GM23338 (cell line): ENCODE measurements around the gene WBP2. TPM values are rescaled to one million over a fixed set of nuclear protein-coding genes. Genes with fewer than 3 reads are reported as not detected.

Experiments
- ATAC-seq: fragments of 200-7000 bp; cut with Tn5 transposase; 3 replicates; pipeline ENCODE4 v1.9.1; 2020
- DNase-seq: peaks from one replicate; pipeline ENCODE4 v3.0.0-alpha.2; 2015; ENCODE audit warnings: low spot score
- H2AFZ ChIP-seq: fragments of 200-600 bp; sonication (generic); 2 replicates; pipeline ENCODE4 v1.8.0; 2016; ENCODE audit warnings: antibody characterized with exemption, mild to moderate bottlenecking, moderate library complexity
- H3F3A ChIP-seq: fragments of 200-600 bp; sonication (generic); replicated peaks from 2 replicates; pipeline ENCODE4 v1.8.0; 2017; ENCODE audit warnings: antibody characterized with exemption, mixed run types, low read depth
- H3K27ac ChIP-seq: fragments of 200-600 bp; sonication (generic); 2 replicates; pipeline ENCODE4 v1.6.1; 2016; ENCODE audit warnings: low read depth
- H3K27me3 ChIP-seq: fragments of 200-600 bp; sonication (generic); 2 replicates; pipeline ENCODE4 v1.8.0; 2016; ENCODE audit warnings: mild to moderate bottlenecking, mixed run types, moderate library complexity; ENCODE audit not compliant: insufficient read depth
- H3K36me3 ChIP-seq: fragments of 200-600 bp; sonication (generic); 2 replicates; pipeline ENCODE4 v1.8.0; 2016; ENCODE audit warnings: mild to moderate bottlenecking; ENCODE audit not compliant: insufficient read depth
- H3K4me1 ChIP-seq: fragments of 200-600 bp; sonication (generic); 2 replicates; pipeline ENCODE4 v1.8.0; 2016; ENCODE audit warnings: mild to moderate bottlenecking, moderate library complexity; ENCODE audit not compliant: insufficient read depth
- H3K4me2 ChIP-seq: fragments of 200-600 bp; sonication (generic); 2 replicates; pipeline ENCODE4 v1.7.1; 2017; ENCODE audit warnings: mixed run types
- H3K4me3 ChIP-seq: fragments of 200-600 bp; sonication (generic); 2 replicates; pipeline ENCODE4 v1.6.1; 2016; ENCODE audit warnings: mixed run types
- H3K79me2 ChIP-seq: fragments of 200-600 bp; sonication (generic); replicated peaks from 2 replicates; pipeline ENCODE4 v1.8.0; 2017; ENCODE audit warnings: mild to moderate bottlenecking; ENCODE audit not compliant: insufficient read depth
- H3K9me2 ChIP-seq: fragments of 200-600 bp; sonication (generic); 2 replicates; pipeline ENCODE4 v1.8.0; 2017; ENCODE audit not compliant: insufficient read depth
- H4K20me1 ChIP-seq: fragments of 200-600 bp; sonication (generic); replicated peaks from 2 replicates; pipeline ENCODE4 v1.8.0; 2017; ENCODE audit warnings: mild to moderate bottlenecking; ENCODE audit not compliant: insufficient read depth
- H3K27ac Mint-ChIP-seq: 2 replicates; pipeline ENCODE4 v1.8.0; 2020; ENCODE audit warnings: inconsistent platforms, mild to moderate bottlenecking, moderate library complexity, mixed read lengths
- H3K27me3 Mint-ChIP-seq: 3 replicates; pipeline ENCODE4 v1.8.0; 2022; ENCODE audit warnings: low read depth, mild to moderate bottlenecking, moderate library complexity, mixed read lengths, inconsistent platforms; ENCODE audit not compliant: insufficient read depth, poor library complexity
- H3K36me3 Mint-ChIP-seq: 3 replicates; pipeline ENCODE4 v1.8.0; 2021; ENCODE audit warnings: low read depth, mild to moderate bottlenecking, inconsistent platforms, moderate library complexity, mixed read lengths
- H3K4me1 Mint-ChIP-seq: 3 replicates; pipeline ENCODE4 v1.8.0; 2020; ENCODE audit warnings: mild to moderate bottlenecking, inconsistent platforms, mixed read lengths
- H3K4me3 Mint-ChIP-seq: 3 replicates; pipeline ENCODE4 v1.8.0; 2021; ENCODE audit warnings: moderate library complexity, mild to moderate bottlenecking, inconsistent platforms, mixed read lengths
- H3K9me3 Mint-ChIP-seq: 3 replicates; pipeline ENCODE4 v1.8.0; 2020; ENCODE audit warnings: moderate library complexity, mild to moderate bottlenecking, inconsistent platforms, mixed read lengths
- CTCF ChIP-seq, 2 experiments: fragments of 200-600 bp in 1 of 2; sonication (generic) in 1 of 2; conservative IDR thresholded peaks; 2 replicates each; pipeline versions ENCODE4 v1.5.1 to v1.6.1; 2016 to 2017; ENCODE audit warnings: antibody characterized with exemption in 2 of 2, low read depth in 2 of 2, mild to moderate bottlenecking in 2 of 2, moderate library complexity in 1 of 2
- NANOG ChIP-seq: IDR thresholded peaks from 2 replicates; pipeline ENCODE4 v1.6.1; 2016; ENCODE audit warnings: antibody characterized with exemption, borderline replicate concordance
- REST ChIP-seq: IDR thresholded peaks from one replicate; pipeline ENCODE4 v1.6.1; 2018; ENCODE audit warnings: antibody characterized with exemption; ENCODE audit not compliant: unreplicated experiment
- polyA plus RNA-seq: library from polyadenylated mRNA; unstranded; fragments of >200 nt; fragmentation: Nextera tagmentation; extraction: Ambion mirVana; gene quantifications from 2 replicates; pipeline ENCODE4 v1.2.1, GENCODE V29; 2016
- total RNA-seq: library from RNA; depleted of rRNA; stranded (reverse); fragments of >200 nt; shearing (Covaris generic); gene quantifications from 2 replicates; pipeline ENCODE4 v1.2.3, GENCODE V29; 2014

The WBP2 gene
- total and polyA plus RNA-seq, 2 experiments from 2014 or later = 36.2 to 63.5 TPM

- H3K36me3 ChIP-seq = no peaks in the 10 kb centered on the region
- no peaks in the 10 kb centered on the region for H3K9me2 ChIP-seq
- peaks cover 10% of the 10 kb centered on the region; the same call in 1 of the 2 replicates for H3K4me1 ChIP-seq
- no peaks in the 10 kb centered on the region for H3K9me3 Mint-ChIP-seq
- H3K27ac ChIP-seq = no peak overlapping the region
- ATAC-seq (peak; percentile 79), DNase-seq (peak; percentile 91)
- H3K4me3 Mint-ChIP-seq = peak overlapping the region; percentile 72
- peak overlapping the region; percentile 83 for H3K4me3 ChIP-seq
- peaks cover 37% of the 10 kb centered on the region for H3K27me3 ChIP-seq
- no peaks in the 10 kb centered on the region for H4K20me1 ChIP-seq
- H3K36me3 Mint-ChIP-seq = no peaks in the 10 kb centered on the region; the same call in 2 of the 3 replicates
- peaks cover 29% of the 10 kb centered on the region for H3F3A ChIP-seq
- H2AFZ ChIP-seq = peak overlapping the region; percentile 99
- H3K27ac Mint-ChIP-seq = no peak overlapping the region
- peaks cover 40% of the 10 kb centered on the region for H3K27me3 Mint-ChIP-seq
- TF ChIP-seq CTCF (conservative IDR thresholded peaks at IDR 0.05; ENCODE audit: low read depth in 2 of 2) (peak; percentile 45 to 47; a peak in 3 of 4 replicates), NANOG (no peak)
- no peaks in the 10 kb centered on the region for H3K79me2 ChIP-seq
- H3K4me1 Mint-ChIP-seq = peaks cover 16% of the 10 kb centered on the region
- H3K4me2 ChIP-seq = peak overlapping the region; percentile 97
These were observed 22.6 kb upstream of the WBP2 start for GRCh38 chr17:75877752-75878173.

GRCh38 chr17:75876938-75877751 is 22.0 kb upstream of the WBP2 start:
- H3K27ac Mint-ChIP-seq = no peak overlapping the region
- peaks cover 16% of the 10 kb centered on the region for H3K4me1 Mint-ChIP-seq
- H3K4me1 ChIP-seq = peaks cover 16% of the 10 kb centered on the region; the same call in 1 of the 2 replicates
- H3K9me3 Mint-ChIP-seq = no peaks in the 10 kb centered on the region
- H3K36me3 Mint-ChIP-seq = no peaks in the 10 kb centered on the region; the same call in 2 of the 3 replicates
- no peaks in the 10 kb centered on the region for H3K9me2 ChIP-seq
- no peaks in the 10 kb centered on the region for H3K36me3 ChIP-seq
- H3K27me3 Mint-ChIP-seq = peaks cover 40% of the 10 kb centered on the region
- peak overlapping the region; percentile 83 for H3K4me3 ChIP-seq
- H3K27ac ChIP-seq = no peak overlapping the region
- peaks cover 37% of the 10 kb centered on the region for H3K27me3 ChIP-seq
- peaks cover 29% of the 10 kb centered on the region for H3F3A ChIP-seq
- H2AFZ ChIP-seq = peak overlapping the region; percentile 99
- no peaks in the 10 kb centered on the region for H4K20me1 ChIP-seq
- peak in 1 of 2 experiments; percentile 13; a peak in 1 of 4 replicates for TF ChIP-seq CTCF (conservative IDR thresholded peaks at IDR 0.05; ENCODE audit: low read depth in 2 of 2)
- TF ChIP-seq REST = no peak
- peak; percentile 7 for ATAC-seq
- H3K4me2 ChIP-seq = peak overlapping the region; percentile 97
- peak overlapping the region; percentile 72 for H3K4me3 Mint-ChIP-seq
- peak; percentile 45 for DNase-seq
- H3K79me2 ChIP-seq = no peaks in the 10 kb centered on the region
